ENCODE measurements around the gene PLCB2.
A peak's percentile ranks its signal among the peaks of the same experiment; 100 is the strongest.

Gene PLCB2

DNA sequence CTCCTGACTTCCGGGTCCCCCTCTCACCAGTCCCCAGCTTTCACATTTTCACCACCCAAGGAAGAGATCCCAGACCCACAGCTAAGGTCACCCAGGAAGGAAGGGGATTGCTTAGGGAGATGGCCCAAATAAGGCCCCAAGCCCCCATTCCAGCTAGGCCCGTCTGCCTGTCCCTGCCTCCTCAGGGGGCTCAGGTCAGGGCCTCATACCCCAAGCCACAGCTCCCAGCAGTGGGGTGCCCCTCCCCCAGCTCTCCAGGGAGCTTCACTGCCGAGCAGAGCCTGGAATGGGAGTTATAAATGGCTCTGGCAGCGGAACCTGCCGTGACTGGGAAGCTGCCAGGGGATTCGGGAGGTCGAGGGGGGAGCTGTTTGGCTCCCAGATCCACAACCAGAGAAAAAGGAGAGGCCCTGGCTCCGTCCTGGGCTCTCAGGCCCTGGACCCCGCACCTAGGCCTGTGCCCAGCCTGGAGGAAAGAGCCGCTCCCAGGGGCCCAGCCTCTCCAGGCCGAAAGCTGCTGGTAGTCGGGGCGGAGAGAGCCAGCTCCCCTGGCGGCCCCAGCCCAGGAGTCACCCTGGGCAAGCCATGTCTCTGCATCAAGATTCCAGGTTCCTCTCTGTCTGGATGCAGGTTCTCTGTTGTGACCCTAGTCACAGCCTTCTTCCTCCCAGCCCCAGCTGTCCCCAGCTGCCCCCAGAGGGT is 32.5 kb upstream of the PLCB2 start:
- DNase-seq (ENCODE audit: low spot score), result peak; percentile 67

DNA sequence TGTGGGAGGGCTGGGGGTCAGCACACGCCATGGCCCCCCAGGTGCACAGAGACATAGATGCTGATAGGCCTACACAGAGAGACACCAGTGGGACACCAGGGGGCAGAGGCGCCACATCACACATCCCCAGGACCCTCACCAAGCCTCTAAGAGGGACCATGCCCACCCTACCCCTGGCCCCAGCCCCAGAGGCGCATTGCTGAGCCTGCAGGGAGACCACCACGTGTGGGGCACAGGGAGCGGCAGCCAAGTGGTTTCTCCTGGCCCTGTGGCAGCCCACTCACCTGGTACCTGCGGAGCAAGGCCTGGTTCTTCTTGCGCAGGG is 31.8 kb upstream of the PLCB2 start:
- no peak for DNase-seq (ENCODE audit: low spot score)

DNA sequence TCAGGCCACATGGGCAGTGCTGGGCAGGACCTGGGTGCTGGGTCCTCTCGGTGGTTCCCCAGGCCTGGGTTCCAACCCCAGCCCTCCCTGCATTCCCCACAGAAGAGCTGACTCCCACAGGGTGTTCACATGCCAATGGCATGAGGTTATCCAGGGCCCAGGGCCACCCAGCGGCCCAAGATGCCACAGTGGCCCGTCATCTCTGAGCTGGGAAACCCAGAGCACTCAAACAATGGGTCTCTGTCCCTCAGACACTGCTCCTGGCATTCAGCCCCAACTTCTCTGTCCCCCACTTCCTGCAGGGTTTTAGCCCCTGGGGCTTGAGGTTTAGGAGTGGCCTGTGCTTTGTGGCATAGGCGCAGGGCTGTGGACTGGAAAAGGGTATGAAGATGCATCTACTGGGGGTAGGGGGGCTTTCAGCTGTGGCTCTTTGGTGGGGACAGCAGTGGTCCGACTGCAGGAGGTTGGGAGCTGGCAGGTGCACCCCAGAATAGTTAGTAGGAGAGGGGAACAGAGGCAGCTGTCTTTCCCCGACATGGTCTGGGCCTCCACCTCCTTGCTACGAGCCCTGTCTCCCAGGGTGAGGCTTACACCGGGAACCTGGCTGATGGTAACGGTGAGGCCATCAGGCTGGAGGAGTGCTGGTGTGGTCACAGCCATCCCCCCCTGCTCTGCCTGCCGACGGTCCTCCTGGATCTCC is 31.3 kb upstream of the PLCB2 start:
- peak; percentile 83 for DNase-seq (ENCODE audit: low spot score)

DNA sequence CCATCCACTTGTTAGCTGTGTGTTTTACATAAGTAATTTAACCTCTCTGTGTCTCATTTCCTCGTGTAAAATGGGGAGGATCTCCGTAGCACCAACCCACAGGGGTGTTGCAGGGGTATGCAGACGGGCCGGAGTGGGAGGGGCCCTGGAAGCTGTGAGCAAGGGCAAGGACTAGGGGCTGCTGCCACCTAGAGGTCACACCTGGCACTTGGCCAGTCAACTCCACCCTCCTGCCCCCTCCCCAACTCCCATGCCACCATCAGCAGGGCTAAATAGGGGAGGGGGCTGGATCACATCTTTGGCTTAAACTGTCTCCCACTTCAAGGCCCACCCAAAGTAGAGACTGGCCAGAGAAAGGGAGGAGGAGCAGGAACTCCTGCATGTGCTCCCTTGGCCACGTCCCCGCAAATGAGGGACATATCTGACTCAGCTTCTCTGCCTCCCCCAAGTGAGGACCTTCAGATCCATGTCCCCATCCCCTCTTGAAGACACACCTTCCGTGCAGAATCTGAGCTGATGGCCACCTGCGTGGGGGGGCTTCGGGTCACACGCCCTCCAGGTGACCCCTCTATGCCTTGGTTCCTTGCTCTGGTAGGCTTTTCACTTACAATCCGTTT is 30.4 kb upstream of the PLCB2 start:
- DNase-seq (ENCODE audit: low spot score), result peak; percentile 78

DNA sequence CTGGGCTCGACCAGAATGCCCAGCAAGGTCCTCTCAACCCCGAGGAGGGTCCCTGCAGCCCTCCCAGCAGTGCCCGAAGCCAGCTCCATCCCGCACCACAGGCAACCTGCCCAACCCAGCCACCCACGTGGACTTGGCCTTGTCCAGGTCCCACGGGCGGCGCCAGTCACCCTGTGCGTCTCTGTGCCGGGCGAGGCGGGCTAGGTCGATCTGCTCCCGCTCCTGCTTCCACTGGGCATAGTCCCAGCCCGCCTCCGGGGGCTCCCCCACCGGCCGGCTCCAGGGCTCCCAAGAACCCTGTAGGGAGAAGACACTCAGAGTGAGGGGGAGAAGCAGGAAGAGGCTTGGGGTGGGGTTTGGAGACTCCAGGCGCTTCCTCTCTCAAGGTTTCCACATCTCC is 29.9 kb upstream of the PLCB2 start:
- no peak for DNase-seq (ENCODE audit: low spot score)

DNA sequence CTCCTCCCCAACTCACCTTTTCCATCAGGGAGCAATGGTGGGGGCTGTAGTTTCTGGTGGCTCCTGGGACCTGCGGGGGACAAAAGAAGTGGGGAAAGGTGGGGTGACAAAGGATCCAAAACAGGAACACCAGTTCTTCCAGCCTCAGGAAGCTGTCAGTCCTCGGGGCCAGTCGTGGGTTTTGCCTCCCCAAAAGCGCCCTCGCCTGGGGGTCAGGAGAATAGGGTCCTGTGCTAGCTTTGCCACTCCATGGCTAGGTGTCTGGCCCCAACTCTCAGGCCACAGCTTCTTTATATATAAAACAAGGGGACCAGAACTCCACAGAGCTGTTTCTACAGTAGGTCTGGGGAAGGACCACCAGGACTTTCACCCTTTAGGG is 29.0 kb upstream of the PLCB2 start:
- DNase-seq (ENCODE audit: low spot score), result no peak

DNA sequence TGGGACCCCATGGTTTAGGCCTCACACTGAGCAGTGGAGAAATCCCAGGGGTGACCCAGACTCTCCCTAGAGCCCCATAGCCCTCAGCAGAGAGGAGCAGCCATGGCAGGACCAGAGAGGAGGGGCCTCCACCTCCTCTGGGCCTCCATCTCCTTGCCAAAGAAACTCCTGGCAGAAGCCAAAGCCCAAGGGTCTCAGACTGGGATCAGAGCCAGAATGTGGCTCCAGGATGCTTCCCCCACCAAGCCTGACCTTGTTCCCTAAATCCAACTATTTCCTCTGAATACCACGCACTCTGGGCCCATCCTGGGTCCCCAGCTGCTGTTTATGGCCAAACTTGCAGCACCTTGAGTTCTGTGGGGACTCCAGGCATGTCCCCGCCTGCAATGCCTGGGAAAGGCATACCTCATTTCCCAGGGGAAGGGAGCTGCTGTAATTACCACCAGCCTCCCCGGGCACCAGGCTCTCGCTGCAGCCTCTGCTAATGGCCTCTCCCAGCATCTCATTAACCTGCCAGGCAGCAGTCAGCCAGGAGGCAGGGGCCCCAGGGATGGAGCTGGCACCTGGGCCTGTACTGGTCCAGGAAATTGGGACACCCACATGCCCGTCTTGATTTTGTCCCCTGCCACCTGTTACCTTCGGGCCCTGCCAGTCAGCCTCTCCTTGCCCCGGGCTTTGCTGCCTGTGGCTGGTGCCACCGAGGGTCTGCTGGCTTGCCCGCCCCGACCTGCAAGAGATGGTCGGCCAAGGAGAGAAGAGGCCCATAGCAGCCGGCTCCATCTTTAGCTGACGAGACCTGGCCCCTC is 28.4 kb upstream of the PLCB2 start:
- no peak for DNase-seq (ENCODE audit: low spot score)

DNA sequence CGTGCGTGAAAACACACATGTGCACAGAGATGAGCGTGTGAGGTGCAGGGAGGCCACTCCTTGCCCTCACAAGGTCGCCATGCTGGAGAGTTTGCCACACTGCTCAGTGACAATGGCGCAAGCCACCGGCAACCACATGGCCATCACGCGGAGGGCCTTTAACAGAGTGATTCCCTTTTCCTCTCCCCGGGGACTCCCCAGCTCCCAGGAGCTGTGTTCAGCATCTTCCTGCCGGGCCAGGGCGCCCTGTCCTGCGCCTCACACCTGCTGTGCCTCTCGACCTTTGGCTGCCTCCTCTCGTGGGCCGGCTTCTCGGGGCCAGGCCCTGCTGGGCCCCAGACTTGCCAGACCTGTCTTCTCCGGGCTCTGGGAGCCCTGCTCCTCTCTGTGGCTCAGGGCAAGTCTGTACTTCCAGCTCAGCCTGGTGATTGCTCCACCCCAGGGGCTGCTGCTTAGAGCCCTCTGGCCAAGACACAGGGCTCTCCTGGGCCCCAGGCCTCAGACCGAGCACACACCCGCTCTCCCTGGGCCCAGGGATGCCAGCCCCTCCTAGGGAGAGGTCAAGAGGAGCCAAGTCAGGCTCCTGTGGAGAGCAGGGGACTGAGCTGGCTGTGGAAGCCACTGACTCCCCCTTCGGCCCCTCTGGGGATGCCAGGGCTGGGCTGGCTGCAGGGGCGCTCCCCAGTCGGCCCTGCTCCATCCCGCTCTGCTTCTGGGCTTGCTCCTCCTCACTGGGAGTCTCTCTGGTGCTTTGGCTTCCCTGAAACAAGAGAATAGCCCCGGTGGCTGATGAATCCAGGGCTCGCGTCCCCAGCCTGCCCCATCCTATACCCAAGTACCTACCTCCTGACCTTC is 27.4 kb upstream of the PLCB2 start:
- DNase-seq (ENCODE audit: low spot score), result no peak

DNA sequence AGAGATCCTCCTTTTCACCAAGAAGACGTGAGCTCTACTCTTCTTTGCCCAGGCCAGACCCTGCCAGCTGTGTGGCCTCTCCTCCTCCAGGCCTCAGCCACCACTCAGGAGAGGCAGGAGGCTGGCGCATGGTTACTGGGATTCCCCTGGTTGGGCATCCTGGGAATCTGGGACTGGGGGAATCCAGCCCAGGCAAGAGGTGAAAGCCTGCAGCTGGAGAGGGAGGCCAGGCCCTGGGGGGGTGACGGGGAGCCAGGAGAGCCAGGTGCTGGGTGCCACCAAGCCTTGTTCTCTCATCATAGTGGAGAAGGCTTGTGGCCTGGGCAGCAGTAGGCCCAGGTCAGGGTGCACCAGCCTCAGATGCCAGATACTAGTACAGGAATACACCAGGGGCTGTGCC is 26.8 kb upstream of the PLCB2 start:
- no peak for DNase-seq (ENCODE audit: low spot score)

DNA sequence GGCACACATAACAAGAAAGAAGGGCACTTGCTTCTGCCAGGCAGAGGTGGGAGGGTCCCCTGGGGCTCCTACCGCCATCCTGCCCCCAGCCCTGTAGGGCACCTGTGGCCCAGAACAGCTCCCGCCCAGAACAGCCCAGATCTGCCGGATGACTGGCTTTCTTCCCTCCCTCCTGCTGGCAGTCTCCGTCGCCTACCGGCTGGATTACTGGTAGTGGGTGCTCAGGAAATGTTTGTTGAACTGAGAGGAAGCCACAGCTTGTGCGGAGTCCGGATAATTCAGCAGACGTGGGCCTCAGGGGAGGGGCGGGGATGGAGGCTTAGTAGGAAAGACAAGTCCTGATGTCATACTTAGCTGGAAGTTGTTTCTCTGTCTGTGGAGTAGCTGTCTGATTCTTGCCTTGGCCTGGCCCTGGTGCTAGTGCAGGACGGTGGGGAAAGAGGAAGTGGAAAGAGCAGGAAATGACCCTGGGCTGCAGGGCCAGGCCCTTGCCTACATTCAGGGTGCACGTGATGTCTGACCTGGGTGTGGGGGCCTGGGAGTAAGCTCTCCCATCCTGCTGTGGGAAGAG is 26.3 kb upstream of the PLCB2 start:
- DNase-seq (ENCODE audit: low spot score), result peak; percentile 86

DNA sequence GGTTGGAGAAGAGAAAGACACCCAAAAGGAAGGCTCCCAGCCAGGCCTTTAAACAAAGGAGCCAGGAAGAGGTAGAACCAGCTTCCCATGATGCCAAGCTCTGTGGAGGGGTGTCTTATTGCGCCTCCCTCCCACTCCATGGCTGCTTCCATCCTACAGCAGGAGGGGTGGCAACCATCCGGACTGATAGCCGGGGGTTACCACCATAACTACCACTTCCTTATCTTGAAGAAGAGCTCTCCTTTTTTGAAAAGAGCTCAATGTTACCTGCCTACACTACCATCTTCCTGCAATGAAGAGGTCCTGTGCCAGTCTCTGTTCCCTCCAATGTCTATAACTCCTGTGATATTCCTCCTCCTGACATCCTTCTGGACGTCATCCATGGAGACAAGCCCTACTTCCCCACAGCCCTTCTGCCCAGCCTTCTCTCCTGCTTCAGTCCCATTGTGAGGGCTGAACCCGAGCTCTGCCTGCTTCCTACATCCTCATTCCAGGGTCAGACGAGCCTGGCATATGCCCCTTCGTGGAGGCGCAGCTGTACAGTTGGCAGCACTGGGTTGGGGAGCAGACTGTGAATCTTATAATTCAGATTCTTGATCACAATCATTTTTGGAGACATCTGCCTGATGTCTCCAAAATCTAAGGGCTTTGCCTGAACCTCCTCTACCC is 24.5 kb upstream of the PLCB2 start:
- no peak for DNase-seq (ENCODE audit: low spot score)

DNA sequence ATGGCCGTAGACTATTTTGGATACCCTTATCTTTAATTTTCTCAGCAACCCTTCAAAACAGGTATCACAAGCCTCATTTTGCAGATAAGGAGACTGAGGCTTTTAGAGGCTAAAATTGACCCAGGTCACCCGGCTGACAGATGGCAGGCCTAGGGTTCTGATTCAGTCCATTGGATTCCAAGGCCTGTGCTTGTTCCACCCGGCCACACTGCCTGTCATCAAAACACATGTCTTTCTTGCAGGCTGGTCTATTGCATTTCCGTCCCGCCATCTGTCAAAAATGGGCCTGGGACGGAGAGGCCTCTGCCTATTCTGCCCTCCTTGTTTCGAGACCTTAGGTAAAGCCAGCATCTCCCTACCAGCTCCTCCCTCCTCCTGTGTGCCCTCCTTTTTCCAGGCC is 23.9 kb upstream of the PLCB2 start:
- DNase-seq (ENCODE audit: low spot score), result no peak

DNA sequence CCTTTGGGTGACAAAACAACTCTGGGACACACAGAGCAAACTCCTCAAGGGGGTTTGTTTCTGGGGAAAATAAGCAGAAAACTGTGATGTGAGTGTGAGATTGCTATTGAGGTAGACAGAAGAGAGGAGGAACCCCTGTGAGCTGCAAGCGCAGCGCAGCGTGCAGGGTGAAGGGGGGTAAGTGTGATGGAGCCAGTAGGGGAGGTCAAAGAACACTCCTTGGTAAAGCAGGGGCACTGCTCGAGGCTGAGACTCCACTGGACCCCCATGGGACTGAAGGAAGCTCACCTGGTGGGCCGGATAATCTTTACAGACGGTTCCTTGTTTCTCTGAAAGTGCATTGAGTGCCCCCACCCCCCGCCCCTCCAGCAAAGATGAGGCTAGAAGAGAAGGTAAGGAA is 23.3 kb upstream of the PLCB2 start:
- DNase-seq (ENCODE audit: low spot score), result no peak

DNA sequence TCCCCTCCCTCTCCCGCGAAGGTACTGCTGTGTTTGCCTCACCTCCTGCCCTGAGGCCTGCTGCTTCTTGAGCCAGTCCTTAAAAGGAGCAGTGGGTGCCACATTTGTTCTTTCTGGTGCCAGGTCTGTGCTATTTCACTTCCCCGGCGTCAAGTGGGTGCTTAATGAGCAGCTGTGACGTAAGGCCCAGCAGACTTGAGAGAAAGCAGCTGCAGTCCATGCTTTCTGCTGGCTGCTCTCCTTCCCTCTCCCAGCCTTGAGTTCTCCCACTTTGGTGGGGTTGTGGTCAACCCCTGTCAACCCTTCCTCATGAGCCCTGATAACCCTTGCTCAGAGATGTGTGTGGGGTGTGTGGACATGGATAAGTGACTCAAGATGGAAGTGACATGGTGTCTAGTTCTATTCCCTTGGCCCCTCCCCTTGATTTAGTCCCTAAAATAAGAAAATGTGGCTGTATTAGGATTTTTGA is 22.7 kb upstream of the PLCB2 start:
- peak; percentile 74 for DNase-seq (ENCODE audit: low spot score)

DNA sequence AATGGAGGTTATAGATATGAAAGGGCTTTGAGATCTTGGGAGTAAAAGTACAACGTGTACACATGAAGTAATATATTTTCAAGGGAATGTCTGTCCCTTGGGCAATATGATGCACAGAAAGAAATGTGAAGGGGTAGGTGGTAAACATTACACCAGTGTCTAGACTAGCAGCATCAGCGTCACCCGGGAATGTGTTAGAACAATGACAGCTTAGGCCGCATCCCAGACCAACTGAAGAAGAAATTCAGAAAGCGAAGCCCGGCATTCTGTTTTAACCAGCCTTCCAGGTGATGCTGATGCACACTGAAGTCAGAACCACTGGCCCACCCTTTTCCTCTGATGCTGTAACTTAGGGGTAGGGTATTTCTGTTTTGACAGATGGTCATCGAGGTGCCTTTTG is 22.1 kb upstream of the PLCB2 start:
- no peak for DNase-seq (ENCODE audit: low spot score)

DNA sequence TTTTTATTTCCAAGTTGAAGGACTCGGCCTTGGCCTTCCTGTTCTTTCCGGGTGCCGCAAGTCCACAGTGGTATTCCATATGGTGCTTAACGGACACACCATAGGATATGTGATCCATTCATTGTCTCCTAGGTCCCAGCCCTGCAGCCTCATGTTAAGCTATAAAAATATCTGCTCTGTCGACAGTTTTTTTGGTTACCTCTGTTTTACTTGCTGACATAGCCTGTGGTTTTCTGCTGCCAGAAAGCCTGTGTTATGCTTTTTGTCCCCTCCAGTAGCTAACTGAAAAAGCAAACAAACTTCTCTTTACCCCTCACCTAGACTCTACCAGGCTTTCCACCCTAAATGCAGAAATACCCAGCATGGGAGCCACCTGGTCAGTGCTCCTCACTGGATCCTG is 21.0 kb upstream of the PLCB2 start:
- no peak for DNase-seq (ENCODE audit: low spot score)

DNA sequence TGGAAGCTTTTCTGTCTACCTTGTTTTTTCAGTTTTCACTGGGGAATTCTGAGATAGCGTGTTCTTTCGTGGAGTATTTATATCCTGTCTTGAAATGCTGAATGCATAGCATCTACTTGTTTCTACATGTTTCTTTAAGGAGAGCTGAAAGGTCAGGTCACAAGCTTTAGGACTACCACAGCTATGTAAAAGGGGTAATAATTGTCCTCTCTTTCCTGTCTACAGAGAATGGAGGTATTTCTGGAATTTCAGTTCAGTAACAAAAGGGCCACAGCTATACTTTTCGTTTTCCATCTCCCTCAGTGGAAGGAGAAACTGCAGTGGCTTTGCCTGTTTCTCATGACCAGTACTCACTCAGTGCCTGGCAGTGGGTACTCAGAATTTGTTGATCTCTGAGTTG is 20.4 kb upstream of the PLCB2 start:
- DNase-seq (ENCODE audit: low spot score), result no peak

DNA sequence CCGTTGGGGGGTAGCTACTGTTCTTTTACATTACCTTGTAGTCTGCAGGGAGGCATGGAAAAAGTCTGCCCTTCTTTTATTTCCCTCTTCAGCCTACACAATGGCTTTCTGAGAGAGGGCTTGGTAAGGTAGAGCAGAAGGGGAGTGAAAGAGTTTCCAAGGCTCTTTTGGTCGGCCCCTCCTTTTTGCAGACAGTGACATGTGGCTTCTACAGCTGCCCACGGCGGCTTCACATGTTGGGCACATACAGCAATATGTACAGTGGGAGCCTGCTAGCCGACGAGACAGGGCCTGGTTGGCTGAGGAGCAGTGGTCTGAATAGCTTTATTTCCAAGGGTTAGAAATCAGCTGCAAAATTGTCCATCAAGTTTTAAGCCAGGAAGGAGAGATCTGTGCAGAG is 19.7 kb upstream of the PLCB2 start:
- no peak for DNase-seq (ENCODE audit: low spot score)

DNA sequence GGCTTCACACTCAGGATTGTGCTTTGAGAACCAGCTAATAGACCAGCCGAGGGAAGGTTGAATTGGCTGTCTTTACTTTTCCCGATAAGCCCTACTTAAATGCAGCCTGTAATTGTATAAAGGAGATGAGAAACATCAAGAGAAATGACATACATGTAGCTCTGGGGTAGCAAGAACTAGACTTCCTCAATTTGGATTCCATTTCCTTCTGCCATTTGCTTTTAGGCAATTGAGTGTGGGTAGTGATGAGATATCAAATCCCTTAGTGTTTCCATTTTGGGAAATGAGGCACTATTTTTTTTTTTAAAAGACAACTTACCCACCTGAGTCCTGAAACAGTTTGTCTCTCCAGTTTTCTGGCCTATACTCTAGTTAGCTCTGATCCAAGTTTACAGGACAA is 18.0 kb upstream of the PLCB2 start:
- no peak for DNase-seq (ENCODE audit: low spot score)

DNA sequence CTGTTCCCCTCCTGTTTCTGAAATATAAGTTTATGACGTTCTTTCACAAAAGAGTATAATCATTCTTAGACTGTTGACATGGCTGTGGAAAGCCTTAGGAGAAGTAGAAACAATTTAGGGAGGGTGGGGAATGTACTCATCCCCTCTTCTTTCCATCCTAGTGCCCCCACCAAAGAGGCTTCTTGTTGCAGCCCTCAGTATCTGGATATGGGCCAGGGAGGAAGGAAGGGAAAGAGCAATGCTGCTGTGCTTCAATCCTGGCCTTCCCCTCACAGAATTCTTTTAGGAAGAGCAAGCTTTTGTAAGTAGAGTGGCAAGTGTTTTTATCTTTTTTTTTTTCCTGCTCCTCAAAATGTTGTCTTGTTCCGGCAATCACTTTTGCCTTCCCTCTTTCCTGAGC is 17.5 kb upstream of the PLCB2 start:
- no peak for DNase-seq (ENCODE audit: low spot score)

Measured in Ammon's horn (tissue), 1 donor.